ENCODE measurements around the gene FAM174A. TPM values are rescaled to one million over a fixed set of nuclear protein-coding genes. Genes with fewer than 3 reads are reported as not detected.

FAM174A gene
- total and polyA plus RNA-seq, 8 donors: 17.4 to 25.8 (median 22.5) TPM

GRCh38 chr5:100550531-100551051 lies 15.4 kb downstream of the FAM174A start:
- H3K9me3 ChIP-seq: no peaks in the 10 kb centered on the region
- intact Hi-C loops (cut with DNase I): no loop called here
- H3K27me3 ChIP-seq: no peaks in the 10 kb centered on the region
- no peak for ATAC-seq
- H3K4me1 ChIP-seq: peaks cover 0 to 2% of the 10 kb centered on the region in 2 donors
- no peaks in the 10 kb centered on the region for H3K36me3 ChIP-seq
- TF ChIP-seq CTCF (IDR thresholded peaks at IDR 0.05): no peak
- DNase-seq: no peak
- no peak overlapping the region for H3K4me3 ChIP-seq
- no peak overlapping the region for H3K27ac ChIP-seq

- H3K4me3 ChIP-seq: no peak overlapping the region
- ATAC-seq: no peak
- intact Hi-C loops (cut with DNase I): no loop called here
- H3K27ac ChIP-seq: no peak overlapping the region
- H3K4me1 ChIP-seq: peaks cover 0 to 2% of the 10 kb centered on the region in 2 donors
- no peak for TF ChIP-seq CTCF (IDR thresholded peaks at IDR 0.05)
- no peaks in the 10 kb centered on the region for H3K9me3 ChIP-seq
- H3K36me3 ChIP-seq: no peaks in the 10 kb centered on the region
- H3K27me3 ChIP-seq: no peaks in the 10 kb centered on the region
- DNase-seq: no peak
Observed at GRCh38 chr5:100551183-100551582, 16.0 kb downstream of the FAM174A start.

GRCh38 chr5:100553209-100553608 lies 18.0 kb downstream of the FAM174A start:
- no peak overlapping the region for H3K4me3 ChIP-seq
- H3K36me3 ChIP-seq: no peaks in the 10 kb centered on the region
- no peak for ATAC-seq
- no peak overlapping the region for H3K27ac ChIP-seq
- TF ChIP-seq CTCF (IDR thresholded peaks at IDR 0.05): no peak
- intact Hi-C loops (cut with DNase I): no loop called here
- peaks cover 0 to 2% of the 10 kb centered on the region in 2 donors for H3K4me1 ChIP-seq
- H3K27me3 ChIP-seq: no peaks in the 10 kb centered on the region
- DNase-seq: no peak
- H3K9me3 ChIP-seq: no peaks in the 10 kb centered on the region

- no peaks in the 10 kb centered on the region for H3K4me1 ChIP-seq
- DNase-seq (no peak), ATAC-seq (no peak)
- no peaks in the 10 kb centered on the region for H3K36me3 ChIP-seq
- H3K9me3 ChIP-seq: no peaks in the 10 kb centered on the region
- no peak overlapping the region for H3K27ac ChIP-seq
- no peak overlapping the region for H3K4me3 ChIP-seq
- TF ChIP-seq CTCF (IDR thresholded peaks at IDR 0.05): no peak
- no peaks in the 10 kb centered on the region for H3K27me3 ChIP-seq
- intact Hi-C loops (cut with DNase I): no loop called here
Observed at GRCh38 chr5:100560860-100561259, 25.7 kb downstream of the FAM174A start.

GRCh38 chr5:100562821-100563220 lies 27.6 kb downstream of the FAM174A start:
- intact Hi-C loops (cut with DNase I): no loop called here
- Histone ChIP-seq H3K27ac (no peak overlapping the region), H3K9me3 (no peaks in the 10 kb centered on the region), H3K4me3 (no peak overlapping the region), H3K36me3 (no peaks in the 10 kb centered on the region), H3K27me3 (no peaks in the 10 kb centered on the region), H3K4me1 (no peaks in the 10 kb centered on the region)
- TF ChIP-seq CTCF (IDR thresholded peaks at IDR 0.05): no peak
- ATAC-seq: no peak
- DNase-seq: no peak
